H1 (cell line): ENCODE results near the gene SLMAP. TPM values are rescaled to one million over a fixed set of nuclear protein-coding genes. Genes with fewer than 3 reads are reported as not detected.

Source experiments
- CHD7 ChIP-seq: fragments of 300-600 bp; sonication (generic); IDR thresholded peaks from 2 replicates; pipeline ENCODE4 v1.7.1; 2012; ENCODE audit warnings: low read length, moderate library complexity, mild to moderate bottlenecking, inconsistent platforms; ENCODE audit not compliant: insufficient replicate concordance
- E2F6 ChIP-seq: IDR thresholded peaks from 2 replicates; pipeline ENCODE4 v1.6.1; 2012; ENCODE audit warnings: inconsistent platforms
- polyA plus RNA-seq, 7 experiments: library from polyadenylated mRNA; depleted of rRNA in 3 of 7; stranded (reverse) in 5 of 7; unstranded in 2 of 7; fragments of >200 nt in 5 of 7; fragments of 200-250 nt in 2 of 7; gene quantifications; 1 replicate in 5 of 7; 2 replicates in 1 of 7; 4 replicates in 1 of 7; pipeline versions ENCODE4 v1.2.1 to v1.2.3, GENCODE V29; 2011 to 2013; ENCODE audit warnings: missing spikeins in 2 of 7, mixed read lengths in 2 of 7
- total RNA-seq: library from RNA; stranded (reverse); fragmentation: NEBNext Ultra II Directional; extraction: Animal tissue kit (Norgen Biotek cat#: 25700); gene quantifications from 2 replicates; pipeline ENCODE4 v1.2.1, GENCODE V29; 2021

Gene SLMAP
- total and polyA plus RNA-seq, 2 of the 8 experiments (the other 6 are each of a cell fraction or from before 2014, with no cell fraction given) = 13.6 to 70.4 TPM

- no peak for TF ChIP-seq CHD7
- 0 out of 2 replicates have a peak, but pooled peaks have one; percentile 11 for TF ChIP-seq E2F6
These were observed 195.2 kb downstream of the SLMAP start (continued) for GRCh38 chr3:57951066-57951882.
